GM23338 (cell line): ENCODE results near the gene PLXNA2. TPM values are rescaled to one million over a fixed set of nuclear protein-coding genes. Genes with fewer than 3 reads are reported as not detected.

Source experiments
- ATAC-seq: fragments of 200-7000 bp; cut with Tn5 transposase; 3 replicates; pipeline ENCODE4 v1.9.1; 2020
- DNase-seq: peaks from one replicate; pipeline ENCODE4 v3.0.0-alpha.2; 2015; ENCODE audit warnings: low spot score
- H2AFZ ChIP-seq: fragments of 200-600 bp; sonication (generic); 2 replicates; pipeline ENCODE4 v1.8.0; 2016; ENCODE audit warnings: antibody characterized with exemption, mild to moderate bottlenecking, moderate library complexity
- H3F3A ChIP-seq: fragments of 200-600 bp; sonication (generic); replicated peaks from 2 replicates; pipeline ENCODE4 v1.8.0; 2017; ENCODE audit warnings: antibody characterized with exemption, mixed run types, low read depth
- H3K27ac ChIP-seq: fragments of 200-600 bp; sonication (generic); 2 replicates; pipeline ENCODE4 v1.6.1; 2016; ENCODE audit warnings: low read depth
- H3K27me3 ChIP-seq: fragments of 200-600 bp; sonication (generic); 2 replicates; pipeline ENCODE4 v1.8.0; 2016; ENCODE audit warnings: mild to moderate bottlenecking, mixed run types, moderate library complexity; ENCODE audit not compliant: insufficient read depth
- H3K36me3 ChIP-seq: fragments of 200-600 bp; sonication (generic); 2 replicates; pipeline ENCODE4 v1.8.0; 2016; ENCODE audit warnings: mild to moderate bottlenecking; ENCODE audit not compliant: insufficient read depth
- H3K4me1 ChIP-seq: fragments of 200-600 bp; sonication (generic); 2 replicates; pipeline ENCODE4 v1.8.0; 2016; ENCODE audit warnings: mild to moderate bottlenecking, moderate library complexity; ENCODE audit not compliant: insufficient read depth
- H3K4me2 ChIP-seq: fragments of 200-600 bp; sonication (generic); 2 replicates; pipeline ENCODE4 v1.7.1; 2017; ENCODE audit warnings: mixed run types
- H3K4me3 ChIP-seq: fragments of 200-600 bp; sonication (generic); 2 replicates; pipeline ENCODE4 v1.6.1; 2016; ENCODE audit warnings: mixed run types
- H3K79me2 ChIP-seq: fragments of 200-600 bp; sonication (generic); replicated peaks from 2 replicates; pipeline ENCODE4 v1.8.0; 2017; ENCODE audit warnings: mild to moderate bottlenecking; ENCODE audit not compliant: insufficient read depth
- H3K9me2 ChIP-seq: fragments of 200-600 bp; sonication (generic); 2 replicates; pipeline ENCODE4 v1.8.0; 2017; ENCODE audit not compliant: insufficient read depth
- H4K20me1 ChIP-seq: fragments of 200-600 bp; sonication (generic); replicated peaks from 2 replicates; pipeline ENCODE4 v1.8.0; 2017; ENCODE audit warnings: mild to moderate bottlenecking; ENCODE audit not compliant: insufficient read depth
- H3K27ac Mint-ChIP-seq: 2 replicates; pipeline ENCODE4 v1.8.0; 2020; ENCODE audit warnings: inconsistent platforms, mild to moderate bottlenecking, moderate library complexity, mixed read lengths
- H3K27me3 Mint-ChIP-seq: 3 replicates; pipeline ENCODE4 v1.8.0; 2022; ENCODE audit warnings: low read depth, mild to moderate bottlenecking, moderate library complexity, mixed read lengths, inconsistent platforms; ENCODE audit not compliant: insufficient read depth, poor library complexity
- H3K36me3 Mint-ChIP-seq: 3 replicates; pipeline ENCODE4 v1.8.0; 2021; ENCODE audit warnings: low read depth, mild to moderate bottlenecking, inconsistent platforms, moderate library complexity, mixed read lengths
- H3K4me1 Mint-ChIP-seq: 3 replicates; pipeline ENCODE4 v1.8.0; 2020; ENCODE audit warnings: mild to moderate bottlenecking, inconsistent platforms, mixed read lengths
- H3K4me3 Mint-ChIP-seq: 3 replicates; pipeline ENCODE4 v1.8.0; 2021; ENCODE audit warnings: moderate library complexity, mild to moderate bottlenecking, inconsistent platforms, mixed read lengths
- H3K9me3 Mint-ChIP-seq: 3 replicates; pipeline ENCODE4 v1.8.0; 2020; ENCODE audit warnings: moderate library complexity, mild to moderate bottlenecking, inconsistent platforms, mixed read lengths
- CTCF ChIP-seq, 2 experiments: fragments of 200-600 bp in 1 of 2; sonication (generic) in 1 of 2; conservative IDR thresholded peaks; 2 replicates each; pipeline versions ENCODE4 v1.5.1 to v1.6.1; 2016 to 2017; ENCODE audit warnings: antibody characterized with exemption in 2 of 2, low read depth in 2 of 2, mild to moderate bottlenecking in 2 of 2, moderate library complexity in 1 of 2
- ETS1 ChIP-seq: IDR thresholded peaks from 2 replicates; pipeline ENCODE4 v1.6.1; 2016; ENCODE audit warnings: antibody characterized with exemption
- EZH2 ChIP-seq: fragments of 200-600 bp; sonication (generic); IDR thresholded peaks from one replicate; pipeline ENCODE4 v1.8.0; 2017; ENCODE audit warnings: antibody characterized with exemption, mild to moderate bottlenecking, low read depth; ENCODE audit not compliant: unreplicated experiment
- EZH2phosphoT487 ChIP-seq: fragments of 200-600 bp; sonication (generic); IDR thresholded peaks from one replicate; pipeline ENCODE4 v1.8.1; 2018; ENCODE audit warnings: antibody characterized with exemption; ENCODE audit not compliant: unreplicated experiment
- NANOG ChIP-seq: IDR thresholded peaks from 2 replicates; pipeline ENCODE4 v1.6.1; 2016; ENCODE audit warnings: antibody characterized with exemption, borderline replicate concordance
- POLR2AphosphoS5 ChIP-seq: IDR thresholded peaks from 2 replicates; pipeline ENCODE4 v1.6.1; 2016; ENCODE audit warnings: antibody characterized with exemption, low read depth
- REST ChIP-seq: IDR thresholded peaks from one replicate; pipeline ENCODE4 v1.6.1; 2018; ENCODE audit warnings: antibody characterized with exemption; ENCODE audit not compliant: unreplicated experiment
- ZNF114 ChIP-seq: fragments of 250-450 bp; sonication (Bioruptor Pico); IDR thresholded peaks from 2 replicates; pipeline ENCODE4 v1.5.0; 2020; ENCODE audit warnings: mild to moderate bottlenecking, moderate library complexity
- ZNF331 ChIP-seq: fragments of 250-450 bp; sonication (Bioruptor Pico); IDR thresholded peaks from 2 replicates; pipeline ENCODE4 v1.5.0; 2020; ENCODE audit warnings: low read depth, mild to moderate bottlenecking, moderate library complexity
- ZNF462 ChIP-seq: fragments of 250-450 bp; sonication (Bioruptor Pico); IDR thresholded peaks from 2 replicates; pipeline ENCODE4 v1.5.0; 2020; ENCODE audit warnings: mild to moderate bottlenecking, moderate library complexity
- long read RNA-seq: library from polyadenylated mRNA; unstranded; transcript quantifications from one replicate; pipeline ENCODE4 v2.0.0, GENCODE V29; 2020; ENCODE audit not compliant: unreplicated experiment
- polyA plus RNA-seq: library from polyadenylated mRNA; unstranded; fragments of >200 nt; fragmentation: Nextera tagmentation; extraction: Ambion mirVana; gene quantifications from 2 replicates; pipeline ENCODE4 v1.2.1, GENCODE V29; 2016
- total RNA-seq: library from RNA; depleted of rRNA; stranded (reverse); fragments of >200 nt; shearing (Covaris generic); gene quantifications from 2 replicates; pipeline ENCODE4 v1.2.3, GENCODE V29; 2014; rRNA removed

The PLXNA2 gene
- total RNA-seq, result 1.8 and 3.2 TPM in 2 replicates
- polyA plus RNA-seq, result 0.40 and 0.45 TPM in 2 replicates
- long read RNA-seq, result 0 reads

DNA sequence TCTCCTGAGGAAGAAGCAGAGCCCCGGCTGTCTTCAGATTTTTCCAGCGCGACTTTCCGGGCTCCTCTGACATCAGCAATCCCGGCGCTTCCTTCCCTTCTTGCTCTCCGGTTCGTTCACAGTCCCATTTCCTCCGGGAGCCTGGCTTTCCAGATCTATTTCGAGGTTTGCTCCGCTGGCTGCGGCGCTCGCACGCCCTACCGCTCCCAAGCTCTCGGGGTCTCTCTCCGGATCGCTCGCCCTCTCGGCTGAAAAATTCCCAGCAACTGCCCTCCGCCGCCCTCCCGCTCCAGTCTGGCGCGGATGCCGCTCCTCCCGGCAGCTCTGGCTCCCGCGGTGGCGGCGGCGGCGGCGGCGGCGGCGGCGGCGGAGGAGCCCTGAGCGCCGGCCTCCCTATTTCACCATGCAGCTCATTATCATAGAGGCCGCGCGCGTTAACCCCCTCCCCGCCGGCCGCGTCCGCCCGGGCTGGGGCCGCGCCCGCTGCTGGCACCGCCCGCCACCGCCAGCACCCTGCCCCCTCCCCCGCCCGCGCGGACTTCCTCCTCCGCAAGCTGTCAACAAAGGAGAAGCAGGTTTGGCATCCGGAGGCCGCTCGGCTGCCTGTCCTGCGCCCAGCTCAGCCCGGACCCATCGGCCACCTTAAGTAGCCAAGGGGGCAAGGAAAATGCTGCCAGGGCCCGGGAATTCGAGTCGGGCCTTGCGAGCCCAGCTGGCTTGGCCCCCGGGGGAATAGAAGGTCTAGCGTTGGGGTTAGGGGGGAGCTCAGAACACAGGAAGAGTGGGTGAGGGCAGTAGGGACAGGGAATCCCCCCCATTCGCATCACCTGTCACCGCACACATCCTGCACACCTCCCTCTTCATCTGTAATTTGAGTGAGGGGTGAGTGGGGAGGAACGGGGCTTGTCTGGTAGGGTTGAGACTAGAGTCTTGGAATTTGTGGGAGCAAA, at the start of gene PLXNA2:
PLXNA2 (minus strand) TSS at position 418 of the 950 bp plus-strand sequence. CDS start 26,462 bp downstream, outside the sequence.
- H3K4me1 Mint-ChIP-seq, result peaks cover 27% of the 10 kb centered on the region
- Histone ChIP-seq H2AFZ (peak within 1 kb of the TSS; percentile 98), H3K4me1 (peaks cover 13% of the 10 kb centered on the region; the same call in 1 of the 2 replicates), H3K9me2 (no peaks in the 10 kb centered on the region), H3K4me2 (peak within 1 kb of the TSS; percentile 99), H3K4me3 (peak within 1 kb of the TSS; percentile 80), H4K20me1 (peaks cover 6% of the 10 kb centered on the region; the same call in 1 of the 2 replicates), H3K36me3 (no peaks in the 10 kb centered on the region), H3K27me3 (peaks cover 66% of the 10 kb centered on the region), H3F3A (no peaks in the 10 kb centered on the region), H3K27ac (no peak within 1 kb of the TSS), H3K79me2 (no peaks in the 10 kb centered on the region)
- ATAC-seq (peak; percentile 81), DNase-seq (peak; percentile 88)
- no peaks in the 10 kb centered on the region; the same call in 2 of the 3 replicates for H3K36me3 Mint-ChIP-seq
- H3K27ac Mint-ChIP-seq, result no peak within 1 kb of the TSS
- peaks cover 30% of the 10 kb centered on the region for H3K27me3 Mint-ChIP-seq
- peak within 1 kb of the TSS; percentile 88 for H3K4me3 Mint-ChIP-seq
- TF ChIP-seq EZH2 (no peak), POLR2AphosphoS5 (no peak), ETS1 (no peak), ZNF114 (CRISPR knock-in tag) (no peak), CTCF (conservative IDR thresholded peaks at IDR 0.05; ENCODE audit: low read depth in 2 of 2) (no peak), ZNF462 (CRISPR knock-in tag) (no peak), REST (no peak), NANOG (no peak), ZNF331 (CRISPR knock-in tag) (no peak), EZH2phosphoT487 (no peak)
- H3K9me3 Mint-ChIP-seq, result no peaks in the 10 kb centered on the region
